HG02970 (cell line): ENCODE measurements around the gene AQP10.
"Not testable (repeated sequence)": the region's sequence is repeated elsewhere in the genome, so short reads cannot be mapped to it uniquely, and the experiment has no call there.

Experiments
- ATAC-seq: cut with Tn5 transposase; IDR thresholded peaks from one replicate; pipeline ENCODE4 v1.9.1; 2021; ENCODE audit warnings: mild to moderate bottlenecking, moderate library complexity, moderate number of reproducible peaks; ENCODE audit not compliant: unreplicated experiment, low FRiP score

Gene AQP10

DNA sequence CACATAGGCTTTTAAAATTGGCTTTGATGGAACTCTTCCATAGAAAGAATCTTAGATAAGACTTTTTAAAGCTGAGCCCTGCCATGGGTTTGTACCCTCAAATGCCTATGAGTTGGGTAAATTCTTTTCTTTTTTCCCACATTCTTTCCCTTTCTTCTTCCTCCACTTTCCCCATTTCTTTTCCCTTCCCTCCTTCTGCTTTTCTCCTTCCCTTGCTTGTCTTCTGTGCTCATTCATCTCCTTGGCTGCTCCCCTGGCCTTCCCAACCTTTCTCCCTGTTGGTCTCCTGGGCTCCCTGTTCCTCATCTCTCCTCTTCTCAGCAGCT lies 679 bp downstream of the AQP10 start:
- ATAC-seq, result not testable (repeated sequence)

DNA sequence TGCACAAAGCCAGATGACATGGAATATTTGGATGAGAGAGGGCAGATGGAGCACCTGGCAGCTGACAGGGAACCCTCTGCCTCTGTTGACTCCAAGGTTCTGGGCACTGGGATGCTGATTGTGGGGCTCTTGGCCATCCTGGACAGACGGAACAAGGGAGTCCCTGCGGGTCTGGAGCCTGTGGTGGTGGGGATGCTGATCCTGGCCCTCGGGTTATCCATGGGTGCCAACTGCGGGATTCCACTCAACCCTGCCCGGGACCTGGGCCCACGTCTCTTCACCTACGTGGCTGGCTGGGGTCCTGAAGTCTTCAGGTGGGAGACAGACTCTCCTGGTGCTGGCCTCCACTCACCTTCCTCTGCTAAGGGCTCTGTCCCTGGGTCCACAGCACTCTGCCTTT lies 2.6 kb downstream of the AQP10 start:
- ATAC-seq, result no peak

DNA sequence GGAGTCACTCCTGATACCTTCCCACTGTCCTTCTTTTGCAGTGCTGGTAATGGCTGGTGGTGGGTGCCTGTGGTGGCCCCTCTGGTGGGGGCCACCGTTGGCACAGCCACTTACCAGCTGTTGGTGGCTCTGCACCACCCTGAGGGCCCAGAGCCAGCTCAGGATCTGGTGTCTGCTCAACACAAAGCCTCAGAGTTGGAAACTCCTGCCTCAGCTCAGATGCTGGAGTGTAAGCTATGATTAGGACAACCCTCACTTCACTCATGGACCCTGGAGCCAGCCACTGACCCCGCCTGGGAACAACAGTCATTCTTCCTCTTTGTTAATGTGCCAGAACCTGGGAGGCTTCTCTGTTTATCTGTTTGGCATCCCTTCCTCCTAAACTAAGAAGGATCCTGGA lies 3.3 kb downstream of the AQP10 start:
- ATAC-seq, result no peak

DNA sequence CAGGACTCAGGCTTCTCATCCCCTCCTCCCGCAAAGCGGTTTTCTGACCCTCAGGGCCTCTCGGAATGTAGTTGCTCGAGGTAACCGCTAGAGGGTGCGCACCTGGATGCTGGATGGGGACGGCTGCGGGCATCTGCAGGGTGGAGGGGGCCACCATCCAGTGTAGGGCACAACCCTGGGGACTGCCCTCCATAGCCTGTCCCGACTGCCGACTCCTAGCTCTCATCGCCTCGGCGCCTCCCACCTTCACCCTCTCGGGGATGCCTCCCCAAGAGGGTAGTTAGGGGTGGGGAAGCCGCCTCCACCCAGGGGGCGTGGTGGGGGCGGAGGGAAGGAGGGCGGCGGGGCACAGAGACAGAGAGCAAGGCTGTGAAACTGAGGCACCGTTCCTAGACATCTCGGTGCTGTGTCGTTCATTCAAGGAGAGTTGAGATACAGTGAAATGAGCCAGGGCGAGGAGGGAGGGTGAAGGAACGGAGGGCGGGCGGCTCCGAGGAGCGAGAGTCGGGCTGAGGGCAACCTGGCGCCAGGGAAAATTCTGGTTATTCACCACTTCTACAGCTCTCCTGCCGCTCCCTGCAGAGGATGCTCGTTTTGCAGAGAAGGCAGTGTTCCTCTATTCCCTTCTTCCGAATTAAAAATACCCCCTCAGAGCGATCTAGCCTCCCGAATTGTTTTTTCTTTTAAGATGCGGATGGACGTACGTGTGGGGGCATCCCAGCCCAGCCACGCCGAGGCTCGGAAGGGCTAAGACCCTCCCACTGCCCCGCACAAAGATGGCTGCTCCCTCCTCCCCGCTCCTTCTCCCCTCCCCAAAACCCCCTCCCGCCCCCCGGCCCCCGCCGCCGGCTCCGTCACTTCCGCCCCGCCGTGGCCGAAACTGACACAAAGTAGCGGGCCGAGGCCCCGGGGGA lies 4.0 kb downstream of the AQP10 start, which contains the start of gene ATP8B2:
Gene ATP8B2, plus strand, starts transcription at position 857 of the 914 bp plus-strand sequence. CDS start 2,617 bp downstream, outside the sequence.
- ATAC-seq, result no peak

DNA sequence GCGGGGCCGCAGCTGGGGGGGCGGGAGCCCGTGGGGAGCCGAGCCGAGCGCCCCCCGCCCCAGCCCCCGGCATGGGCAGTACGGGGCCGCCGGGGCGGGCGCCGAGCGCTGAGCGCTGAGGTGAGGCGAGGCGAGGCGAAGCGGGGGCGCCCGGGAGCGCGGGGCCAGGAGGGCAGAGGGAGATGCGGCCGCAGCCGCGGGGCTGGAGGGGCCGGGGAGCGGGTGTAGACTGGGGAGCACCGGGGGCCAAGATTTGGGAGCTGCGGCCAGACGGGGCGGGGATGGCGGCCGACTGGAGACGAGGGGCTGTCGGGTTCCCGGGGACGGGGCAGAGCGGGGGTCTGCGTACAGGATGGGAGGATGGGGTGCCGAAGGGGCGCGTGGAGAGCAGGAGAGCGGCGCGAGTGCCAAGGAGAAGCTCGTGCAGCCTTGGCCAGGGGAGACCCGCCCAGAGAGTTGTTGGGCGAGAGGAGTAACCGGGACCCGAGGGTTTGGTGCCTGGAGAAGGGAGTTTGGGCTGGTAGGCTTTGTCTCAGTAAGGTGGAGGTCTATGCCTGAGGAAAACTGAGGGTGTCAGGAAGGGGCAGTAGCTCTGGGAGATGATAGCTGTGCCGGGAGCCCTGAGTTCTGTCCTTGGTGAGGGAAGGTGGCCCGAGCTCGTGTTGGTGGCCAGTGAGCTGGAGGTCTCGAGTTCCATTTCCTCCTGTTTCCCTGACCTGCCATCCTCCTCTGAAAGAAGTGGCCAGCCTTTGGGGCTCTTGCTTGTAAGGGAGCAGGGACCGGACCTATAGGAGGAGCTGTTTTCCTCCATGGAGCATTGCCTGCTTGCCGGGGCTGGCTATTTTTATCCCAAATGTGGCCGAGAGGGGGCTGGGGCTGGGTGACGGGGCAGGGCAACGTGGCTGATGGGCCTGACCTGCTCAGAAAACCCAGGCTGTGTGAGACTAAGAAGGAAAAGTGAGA lies 5.0 kb downstream of the AQP10 start:
- ATAC-seq, result no peak

DNA sequence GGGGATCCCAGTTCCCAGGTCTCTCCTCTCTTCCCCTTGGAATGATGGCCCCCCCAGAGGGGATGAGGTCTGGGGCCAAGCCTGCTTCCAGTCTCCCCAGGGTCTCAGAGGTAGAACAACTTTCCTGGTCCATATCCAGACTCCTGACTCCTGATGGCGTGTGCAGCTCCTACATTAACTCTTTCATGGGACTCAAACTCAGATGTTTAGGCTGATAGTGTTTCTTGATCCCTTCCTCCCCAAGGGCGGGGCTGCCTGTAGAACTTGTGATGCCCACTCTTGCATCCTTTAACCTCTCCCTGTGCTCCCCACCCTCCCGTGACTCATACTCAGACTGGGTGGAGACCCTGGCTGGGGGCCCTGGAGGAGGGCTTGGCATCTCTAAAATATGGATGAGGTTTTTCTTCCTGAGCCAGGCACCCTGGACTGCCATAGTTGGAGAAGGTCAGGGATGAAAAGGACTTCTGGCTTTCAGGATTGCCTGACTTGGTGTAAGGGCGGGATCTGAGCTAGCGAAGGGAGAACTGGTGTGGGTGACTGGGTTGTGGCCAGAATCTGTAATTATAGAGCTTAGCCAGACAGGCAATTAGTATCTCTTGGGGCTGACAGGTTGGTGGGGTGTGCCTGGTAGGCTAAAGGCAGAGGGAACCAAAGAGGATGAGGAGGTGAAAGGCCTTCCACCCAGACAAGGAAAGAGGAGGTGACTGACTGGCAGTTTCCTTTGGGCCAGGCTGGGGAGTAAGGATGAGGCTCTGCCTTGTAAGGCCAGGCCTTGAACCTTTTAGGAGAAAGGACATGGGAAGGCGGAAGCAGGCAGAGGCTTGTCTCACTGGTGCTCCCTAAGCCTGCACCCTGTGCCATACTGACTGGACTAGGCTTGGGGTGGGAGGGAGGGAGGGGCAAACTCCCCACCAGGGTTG lies 5.9 kb downstream of the AQP10 start:
- ATAC-seq, result no peak

DNA sequence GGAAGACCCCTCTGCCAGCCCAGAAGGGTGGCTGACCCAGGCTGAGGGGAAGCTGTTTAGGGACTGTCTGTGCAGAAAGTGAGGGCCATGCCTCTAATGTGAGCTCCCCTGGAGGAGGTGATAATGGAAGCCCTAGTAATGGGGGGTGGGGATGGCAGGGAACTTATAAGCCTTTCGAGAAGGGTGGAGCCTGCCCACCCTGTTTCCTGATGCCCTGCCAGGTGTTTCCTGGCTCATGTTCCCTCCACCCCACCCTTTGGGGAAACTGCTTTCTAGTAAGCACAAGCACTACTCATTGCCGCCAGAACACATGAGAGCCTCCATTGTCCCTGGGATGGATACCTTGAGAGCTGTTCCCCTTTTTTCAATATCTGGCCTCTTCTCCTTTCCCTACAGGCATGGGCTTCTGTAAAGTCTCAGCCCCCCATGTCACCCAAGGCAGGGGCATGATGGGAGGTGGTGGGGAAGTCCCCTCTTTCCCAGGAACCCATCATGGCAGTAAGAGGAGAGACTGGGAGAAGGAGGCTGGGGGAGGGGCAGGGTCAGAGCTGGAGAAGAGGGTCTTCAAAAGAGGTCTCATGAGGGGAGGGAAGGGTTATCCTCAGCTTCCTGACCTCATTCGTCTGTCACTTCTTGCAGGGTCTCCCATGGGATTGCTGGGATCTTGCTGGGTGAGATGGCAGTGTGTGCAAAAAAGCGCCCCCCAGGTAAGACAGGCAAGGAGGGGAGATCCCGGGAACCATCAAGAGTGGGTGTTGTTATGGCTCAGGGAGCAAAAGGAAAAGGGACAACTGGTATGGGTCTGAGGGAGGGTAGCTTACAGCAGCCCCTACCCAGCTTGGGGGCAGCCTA lies 6.8 kb downstream of the AQP10 start:
- no peak for ATAC-seq

DNA sequence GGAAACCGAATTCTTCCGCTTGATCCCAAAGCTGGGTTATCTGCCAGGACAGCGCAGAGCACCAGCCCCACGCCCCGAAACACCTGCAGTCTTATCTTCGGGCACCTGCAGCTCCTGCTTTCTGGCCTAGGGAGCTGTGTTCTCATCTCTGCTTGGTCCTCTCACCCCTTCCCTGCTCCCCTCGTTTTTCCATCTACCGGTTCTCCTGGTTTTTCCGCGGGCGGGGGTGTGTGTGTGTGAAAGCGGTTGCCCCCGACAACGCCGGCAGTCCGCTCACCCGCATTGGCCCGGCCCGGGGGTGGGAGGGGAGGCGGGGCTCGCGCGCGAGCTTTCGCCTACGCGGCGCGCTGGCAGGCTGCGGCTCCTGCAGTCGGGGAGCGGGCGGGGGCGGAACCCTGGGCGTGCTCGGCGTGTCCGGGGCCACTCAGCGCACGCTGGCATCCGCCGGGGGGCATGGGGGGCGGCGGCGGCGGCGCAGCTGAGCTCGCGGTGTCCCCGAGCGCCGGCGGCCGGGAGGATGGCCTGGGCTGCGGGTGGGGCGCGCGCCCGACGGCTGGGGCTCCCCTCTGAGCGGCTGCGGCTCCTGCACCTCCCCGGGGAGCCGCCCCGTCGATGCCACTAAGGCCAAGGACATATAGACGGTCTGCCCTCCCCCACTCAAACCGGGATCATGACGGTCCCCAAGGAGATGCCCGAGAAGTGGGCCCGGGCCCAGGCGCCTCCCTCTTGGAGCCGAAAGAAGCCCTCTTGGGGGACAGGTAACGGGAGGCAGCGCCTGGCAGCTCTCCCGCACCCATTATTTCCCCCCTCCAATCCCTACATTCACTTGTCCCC lies 7.6 kb downstream of the AQP10 start:
- no peak for ATAC-seq

DNA sequence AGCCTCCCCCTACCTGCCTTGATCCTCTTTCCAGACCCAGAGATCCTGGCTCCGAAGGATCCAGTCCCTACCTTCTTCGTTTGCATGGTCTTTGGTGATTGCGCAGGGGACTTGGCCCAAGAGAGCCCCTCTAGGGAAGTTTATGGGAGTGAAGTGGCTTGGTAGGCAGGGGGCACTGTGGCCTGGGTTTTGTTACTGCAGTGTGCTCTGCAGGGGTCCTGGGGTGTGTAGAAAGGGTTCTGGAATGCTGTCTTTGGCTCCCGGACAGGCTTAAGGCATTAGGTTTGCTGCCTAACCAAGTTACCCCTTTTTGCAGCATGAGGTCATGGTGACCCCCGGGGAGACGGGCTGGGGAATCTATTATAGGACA lies 8.2 kb downstream of the AQP10 start:
- no peak for ATAC-seq

DNA sequence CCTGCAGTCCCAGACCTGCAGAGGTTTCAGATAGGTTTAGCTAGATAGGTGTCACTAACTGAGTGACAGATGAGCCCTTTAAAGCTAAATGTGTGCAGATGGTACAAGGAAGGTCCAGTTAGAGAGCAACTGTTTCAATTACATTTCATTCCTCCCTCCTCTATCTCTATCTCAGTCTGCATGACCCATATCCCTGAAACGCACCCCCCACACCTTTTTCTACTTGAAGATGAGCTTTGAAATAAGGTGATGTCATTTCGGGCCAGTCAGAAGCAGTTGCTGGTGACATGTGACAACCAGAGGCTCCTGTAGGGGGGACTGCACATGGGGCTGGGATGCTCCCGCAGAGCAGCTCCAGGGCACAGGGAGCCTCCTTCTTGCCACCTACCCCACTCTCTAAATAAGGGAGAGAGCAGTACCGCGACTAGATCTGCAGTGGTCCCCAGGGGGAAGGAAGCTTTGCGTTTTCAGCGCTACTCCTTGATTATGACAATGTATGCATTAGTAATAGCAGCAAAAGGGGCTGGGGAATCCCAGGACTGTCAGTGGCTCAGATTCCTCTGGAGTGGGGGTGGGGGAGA lies 8.7 kb downstream of the AQP10 start:
- ATAC-seq, result no peak

DNA sequence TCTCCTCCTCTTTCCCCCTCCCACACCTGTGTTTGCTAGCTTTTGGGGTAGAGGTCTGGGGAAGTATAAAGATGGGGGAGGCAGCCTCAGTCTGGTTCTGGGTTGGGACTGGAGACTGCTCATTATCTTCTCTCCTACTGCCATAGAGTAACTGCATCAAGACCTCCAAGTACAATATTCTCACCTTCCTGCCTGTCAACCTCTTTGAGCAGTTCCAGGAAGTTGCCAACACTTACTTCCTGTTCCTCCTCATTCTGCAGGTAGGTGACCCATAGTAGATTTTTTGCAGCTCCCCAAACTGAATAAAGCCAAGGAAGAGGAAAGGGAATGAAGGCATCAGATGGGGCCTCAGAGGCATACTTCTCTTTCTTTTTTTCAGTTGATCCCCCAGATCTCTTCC lies 9.8 kb downstream of the AQP10 start:
- no peak for ATAC-seq

DNA sequence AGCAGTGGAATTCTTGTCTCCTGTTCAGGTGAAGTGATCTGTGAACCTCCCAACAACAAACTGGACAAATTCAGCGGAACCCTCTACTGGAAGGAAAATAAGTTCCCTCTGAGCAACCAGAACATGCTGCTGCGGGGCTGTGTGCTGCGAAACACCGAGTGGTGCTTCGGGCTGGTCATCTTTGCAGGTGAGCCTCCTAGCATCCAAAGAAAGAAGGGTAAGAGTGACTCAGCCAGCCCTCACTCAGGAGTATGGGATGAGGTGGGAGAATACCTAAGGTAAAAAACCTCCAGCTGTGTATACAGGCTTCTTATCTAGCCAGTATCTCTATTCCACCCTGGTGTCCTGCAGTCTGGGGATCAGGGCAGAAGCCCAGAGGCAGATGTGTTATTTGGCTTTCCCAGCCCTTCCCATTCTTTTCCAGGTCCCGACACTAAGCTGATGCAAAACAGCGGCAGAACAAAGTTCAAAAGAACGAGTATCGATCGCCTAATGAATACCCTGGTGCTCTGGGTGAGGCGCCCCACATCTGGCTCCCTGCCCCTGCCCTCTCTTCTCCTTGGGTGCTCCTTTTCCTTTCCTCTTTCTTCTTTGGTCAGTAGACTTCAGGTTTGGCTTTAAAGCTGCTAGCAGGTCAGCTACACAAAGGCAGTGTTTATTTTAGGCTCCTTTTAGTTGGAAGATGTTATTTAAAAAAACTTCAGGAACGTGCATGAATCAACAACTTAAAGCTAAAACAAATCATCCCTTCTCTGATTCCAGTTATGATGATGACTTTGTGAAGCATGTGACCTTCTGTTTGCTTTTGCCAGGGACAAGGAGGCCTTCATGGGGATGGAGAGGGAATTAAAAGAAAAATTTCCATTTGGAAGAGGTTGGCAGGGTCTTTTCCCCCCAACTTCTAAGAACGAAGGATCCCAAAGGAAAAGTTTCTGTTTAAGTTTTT lies 13.5 kb downstream of the AQP10 start:
- ATAC-seq, result no peak

DNA sequence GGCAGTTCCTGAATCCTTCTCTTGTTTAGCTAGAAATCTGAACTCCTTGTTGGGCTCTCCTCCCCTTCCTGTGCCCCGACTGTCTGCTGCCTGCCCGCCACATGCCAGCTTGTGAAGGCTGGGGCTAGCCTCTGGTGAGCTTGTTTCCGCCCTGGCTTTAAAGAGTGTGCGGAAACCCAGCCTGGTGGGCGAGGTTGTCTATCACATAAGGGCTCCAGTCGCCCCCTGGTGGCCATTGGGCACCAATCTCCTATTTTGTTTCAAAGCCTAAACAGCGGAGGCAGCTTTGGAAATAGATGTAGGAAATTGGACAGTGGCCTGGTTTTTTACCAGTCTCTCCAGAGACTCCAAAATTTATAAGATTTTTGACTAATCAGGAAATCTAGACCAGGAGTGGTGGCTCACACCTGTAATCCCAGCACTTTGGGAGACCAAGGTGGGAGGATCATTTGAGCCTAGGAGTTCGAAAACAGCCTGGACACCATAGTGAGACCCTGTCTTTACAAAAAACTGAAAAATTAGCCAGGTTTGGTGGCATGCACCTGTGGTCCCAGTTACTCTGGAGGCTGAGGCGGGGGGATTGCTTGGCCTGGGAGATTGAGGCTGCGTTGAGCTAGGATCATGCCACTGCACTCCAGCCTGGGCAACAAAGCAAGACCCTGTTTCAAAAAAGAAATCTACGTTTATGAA lies 14.3 kb downstream of the AQP10 start:
- no peak for ATAC-seq

DNA sequence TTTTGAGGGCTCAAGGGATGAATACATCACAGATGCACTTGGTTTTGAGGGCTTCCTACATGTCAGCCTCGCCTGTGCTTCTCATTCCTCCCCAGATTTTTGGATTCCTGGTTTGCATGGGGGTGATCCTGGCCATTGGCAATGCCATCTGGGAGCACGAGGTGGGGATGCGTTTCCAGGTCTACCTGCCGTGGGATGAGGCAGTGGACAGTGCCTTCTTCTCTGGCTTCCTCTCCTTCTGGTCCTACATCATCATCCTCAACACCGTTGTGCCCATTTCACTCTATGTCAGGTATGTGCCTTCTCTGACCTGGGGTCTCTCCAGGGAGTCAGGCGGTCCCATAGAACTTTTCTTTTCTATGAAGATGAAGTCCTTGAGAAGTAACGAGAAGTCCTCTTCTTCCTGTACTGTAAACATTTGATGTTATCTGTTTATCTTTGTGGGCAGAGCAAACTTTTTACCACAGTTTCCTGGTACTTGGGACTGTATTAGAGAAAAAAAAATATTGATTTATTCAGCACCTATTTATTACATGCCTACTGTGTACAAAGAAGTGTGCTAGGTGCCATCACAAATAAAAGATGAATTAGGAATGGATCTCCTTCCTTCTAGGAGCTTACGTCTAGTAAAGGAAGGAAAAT lies 16.5 kb downstream of the AQP10 start:
- no peak for ATAC-seq

DNA sequence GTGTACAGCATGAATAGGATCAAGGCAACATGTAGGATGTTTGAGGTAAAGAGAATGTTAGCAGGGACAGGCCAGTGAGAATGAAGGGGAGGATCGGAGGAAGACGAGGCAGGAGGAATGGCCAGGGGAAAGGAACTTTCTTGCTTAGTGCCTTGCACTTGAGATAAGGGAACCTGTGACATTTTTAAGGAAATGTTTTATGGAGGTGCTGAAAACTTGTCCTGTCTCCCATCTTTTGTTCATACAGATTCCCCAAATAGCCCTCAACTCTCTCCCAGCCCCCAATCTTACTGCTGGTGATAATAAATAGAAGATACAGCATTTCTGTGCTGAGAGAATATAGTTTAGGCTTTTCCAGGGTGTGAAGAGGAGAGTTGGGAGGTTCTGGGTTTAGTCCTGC lies 18.0 kb downstream of the AQP10 start:
- no peak for ATAC-seq

DNA sequence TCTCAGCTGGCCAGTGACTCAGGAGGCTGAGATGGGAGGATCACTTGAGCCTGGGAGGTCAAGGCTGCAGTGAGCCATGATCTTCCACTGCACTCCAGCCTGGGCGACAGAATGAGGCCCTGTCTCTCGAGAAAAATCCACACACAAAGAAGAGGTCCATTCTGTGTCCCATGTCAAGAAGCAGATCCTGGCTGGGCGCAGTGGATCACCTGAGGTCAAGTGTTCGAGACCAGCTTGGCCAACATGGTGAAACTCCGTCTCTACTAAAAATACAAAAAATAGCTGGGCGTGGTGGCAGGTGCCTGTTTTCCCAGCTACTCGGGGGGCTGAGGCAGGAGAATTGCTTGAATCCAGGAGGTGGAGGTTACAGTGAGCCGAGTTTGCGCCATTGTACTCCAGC lies 20.5 kb downstream of the AQP10 start:
- ATAC-seq, result not testable (repeated sequence)
